Pancreas (tissue), 10 donors: Measurements from ENCODE around the gene NOX4. TPM values are rescaled to one million over a fixed set of nuclear protein-coding genes. Genes with fewer than 3 reads are reported as not detected.

Source experiments
- ATAC-seq, 4 donors: fragments of 200-7000 bp; cut with Tn5 transposase; one replicate each; pipeline versions ENCODE4 v1.8.0 to v1.9.1; 2020; ENCODE audit warnings: mild to moderate bottlenecking in 4 of 4, moderate library complexity in 4 of 4
- DNase-seq, 6 donors: peaks; one replicate each; pipeline ENCODE4 v3.0.0-alpha.2; 2020
- FAIRE-seq: peaks from 2 replicates; lab custom pipeline; 2012; peaks lifted over from hg19 to GRCh38; lab: Jason Lieb, UNC
- H3K27ac ChIP-seq, 4 donors: fragments of 200-600 bp; sonication (generic); 1 replicate in 3 of 4; 2 replicates in 1 of 4; pipeline versions ENCODE4 v1.5.0 to v1.8.0; 2020
- H3K27me3 ChIP-seq, 4 donors: fragments of 200-600 bp; one replicate each; pipeline ENCODE4 v1.8.0; 2021
- H3K36me3 ChIP-seq, 3 donors: fragments of 200-600 bp; sonication (generic) in 1 of 3; one replicate each; pipeline versions ENCODE4 v1.5.0 to v1.8.0; 2020 to 2021
- H3K4me1 ChIP-seq, 3 donors: fragments of 200-600 bp; one replicate each; pipeline ENCODE4 v1.8.0; 2021
- H3K4me3 ChIP-seq, 4 donors: fragments of 200-600 bp; sonication (generic) in 2 of 4; one replicate each; pipeline versions ENCODE4 v1.5.0 to v1.8.0; 2020 to 2021
- H3K9me3 ChIP-seq, 4 donors: fragments of 200-600 bp; one replicate each; pipeline ENCODE4 v1.8.0; 2021
- WGBS, 2 donors: extraction: QIAGEN DNeasy Blood & Tissue Kit; methylation state at CpG; one replicate each; pipeline ENCODE4 v1.1.7; 2013; 5-methylcytosine and 5-hydroxymethylcytosine counted together
- intact Hi-C, 3 donors: fragments of 100-400 bp; cut with DNase I; formaldehyde crosslinking; loops; one replicate each; pipeline versions ENCODE4 v1.11.1 to v1.14.2; 2022
- polyA plus RNA-seq, 2 donors: library from polyadenylated mRNA; stranded (reverse); fragments of 200-250 nt; gene quantifications; one replicate each; pipeline ENCODE4 v1.2.3, GENCODE V29; 2013
- total RNA-seq, 6 donors: library from RNA; stranded (reverse); fragmentation: NEBNext Ultra II Directional in 4 of 6; extraction: Animal tissue kit (Norgen Biotek cat#: 25700) in 4 of 6; gene quantifications; one replicate each; pipeline versions ENCODE4 v1.2.1 to v1.2.4, GENCODE V29; 2021 to 2023
- TF ChIP-seq, protein P1 (sequence below), 4 donors: fragments of 200-600 bp; sonication (generic) in 3 of 4; IDR thresholded peaks; one replicate each; pipeline versions ENCODE4 v1.5.0 to v1.8.0; 2021; ENCODE audit warnings: antibody characterized with exemption in 4 of 4
- donor health status: healthy with polysubstance abuse.
- donor health status: DM: no; HTN: no; CAD: no; lungs with moderate emphysema.
- donor health status: DM: no; HTN: no; CAD: no.
- donor health status: control.
- donor health status: control.
- donor health status: Bipolar disorder and iron deficiency.
- donor health status: DM: yes; HTN: yes; CAD: no.
- donor health status: DM: no; HTN: no; CAD: no.
- donor health status: DM: no; HTN: no; CAD: no.
- donor health status: DM: yes; HTN: yes; CAD: no.

NOX4 gene
- total and polyA plus RNA-seq, 8 donors: 0.09 to 2.6 (median 0.41) TPM

DNA sequence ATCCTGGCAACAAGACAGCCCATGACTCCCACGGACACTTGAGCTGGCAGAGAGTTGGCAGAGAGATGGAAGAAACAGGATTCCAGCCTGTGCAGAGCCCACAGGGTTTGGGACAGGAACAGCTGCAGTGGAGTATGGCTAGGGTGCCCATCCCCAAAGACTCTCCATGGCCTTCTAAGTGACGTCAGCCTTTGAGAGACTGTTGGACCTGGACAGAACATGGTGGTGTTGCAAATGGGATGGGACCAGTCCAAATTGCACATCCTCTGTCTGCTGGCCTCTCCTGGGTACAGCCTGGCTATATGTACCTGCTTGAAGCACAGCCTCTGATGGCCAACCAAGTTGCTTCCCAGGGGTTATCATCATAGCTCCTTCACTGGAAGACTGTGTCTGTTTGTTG is 34.5 kb downstream of the NOX4 start:
- WGBS, 2 donors: 52 to 62% methylated on average over 2 of the region's 2 CpGs
- Histone ChIP-seq H3K4me3 (no peak overlapping the region), H3K4me1 (no peaks in the 10 kb centered on the region), H3K27ac (no peak overlapping the region), H3K36me3 (no peaks in the 10 kb centered on the region), H3K9me3 (no peaks in the 10 kb centered on the region), H3K27me3 (no peaks in the 10 kb centered on the region)
- intact Hi-C loops: no loop called here
- no peak for FAIRE-seq
- no peak for DNase-seq
- ATAC-seq: no peak
- TF ChIP-seq, protein P1, sequence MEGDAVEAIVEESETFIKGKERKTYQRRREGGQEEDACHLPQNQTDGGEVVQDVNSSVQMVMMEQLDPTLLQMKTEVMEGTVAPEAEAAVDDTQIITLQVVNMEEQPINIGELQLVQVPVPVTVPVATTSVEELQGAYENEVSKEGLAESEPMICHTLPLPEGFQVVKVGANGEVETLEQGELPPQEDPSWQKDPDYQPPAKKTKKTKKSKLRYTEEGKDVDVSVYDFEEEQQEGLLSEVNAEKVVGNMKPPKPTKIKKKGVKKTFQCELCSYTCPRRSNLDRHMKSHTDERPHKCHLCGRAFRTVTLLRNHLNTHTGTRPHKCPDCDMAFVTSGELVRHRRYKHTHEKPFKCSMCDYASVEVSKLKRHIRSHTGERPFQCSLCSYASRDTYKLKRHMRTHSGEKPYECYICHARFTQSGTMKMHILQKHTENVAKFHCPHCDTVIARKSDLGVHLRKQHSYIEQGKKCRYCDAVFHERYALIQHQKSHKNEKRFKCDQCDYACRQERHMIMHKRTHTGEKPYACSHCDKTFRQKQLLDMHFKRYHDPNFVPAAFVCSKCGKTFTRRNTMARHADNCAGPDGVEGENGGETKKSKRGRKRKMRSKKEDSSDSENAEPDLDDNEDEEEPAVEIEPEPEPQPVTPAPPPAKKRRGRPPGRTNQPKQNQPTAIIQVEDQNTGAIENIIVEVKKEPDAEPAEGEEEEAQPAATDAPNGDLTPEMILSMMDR (IDR thresholded peaks at IDR 0.05): no peak

DNA sequence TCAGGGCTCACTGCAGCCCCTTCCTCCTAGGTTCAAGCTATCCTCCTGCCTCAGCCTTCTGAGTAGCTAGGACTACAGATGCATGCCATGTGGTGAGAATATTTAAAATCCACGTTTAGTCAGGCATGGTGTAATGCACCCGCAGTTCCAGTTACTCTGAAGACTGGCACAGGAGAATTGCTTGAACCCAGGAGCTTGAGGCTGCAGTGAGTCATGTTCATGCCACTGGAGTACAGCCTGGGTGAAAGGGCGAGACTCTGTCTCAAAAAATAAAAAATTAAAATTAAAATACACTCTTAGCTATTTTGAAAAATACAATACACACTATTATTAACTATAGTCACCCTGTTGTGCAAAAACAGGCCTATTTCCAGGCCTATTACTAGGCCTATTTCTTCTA is 38.4 kb downstream of the NOX4 start:
- TF ChIP-seq, protein P1 (IDR thresholded peaks at IDR 0.05): no peak
- DNase-seq (no peak), FAIRE-seq (no peak), ATAC-seq (no peak)
- intact Hi-C loops: no loop called here
- no peaks in the 10 kb centered on the region for H3K36me3 ChIP-seq
- no peak overlapping the region for H3K4me3 ChIP-seq
- H3K9me3 ChIP-seq: no peaks in the 10 kb centered on the region
- H3K27ac ChIP-seq: no peak overlapping the region
- H3K4me1 ChIP-seq: no peaks in the 10 kb centered on the region
- no peaks in the 10 kb centered on the region for H3K27me3 ChIP-seq
- 59 to 63% methylated on average over 3 of the region's 3 CpGs for WGBS, 2 donors

DNA sequence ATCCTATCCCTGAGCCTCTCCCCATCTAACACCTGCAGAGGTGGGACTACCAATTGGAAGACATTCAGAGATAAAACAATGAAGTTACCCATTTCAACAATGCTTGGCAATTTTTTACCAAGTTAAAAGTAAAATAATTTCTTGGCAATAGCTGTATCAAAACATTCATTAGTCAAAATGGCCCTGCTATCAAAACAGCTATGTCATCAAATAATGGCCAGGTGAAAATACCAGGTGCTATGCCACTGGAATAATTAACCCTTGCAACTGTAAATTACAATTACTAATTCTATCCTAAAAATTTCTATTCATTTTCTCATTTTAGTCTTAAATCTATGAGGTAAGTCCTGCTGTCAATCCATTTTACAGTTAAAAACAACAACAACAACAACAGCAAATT is 43.3 kb downstream of the NOX4 start:
- ATAC-seq (no peak), DNase-seq (no peak), FAIRE-seq (no peak)
- no peaks in the 10 kb centered on the region for H3K27me3 ChIP-seq
- intact Hi-C loops: no loop called here
- TF ChIP-seq, protein P1 (IDR thresholded peaks at IDR 0.05): no peak
- no peak overlapping the region for H3K4me3 ChIP-seq
- no peak overlapping the region for H3K27ac ChIP-seq
- H3K9me3 ChIP-seq: no peaks in the 10 kb centered on the region
- H3K4me1 ChIP-seq: no peaks in the 10 kb centered on the region
- H3K36me3 ChIP-seq: no peaks in the 10 kb centered on the region

DNA sequence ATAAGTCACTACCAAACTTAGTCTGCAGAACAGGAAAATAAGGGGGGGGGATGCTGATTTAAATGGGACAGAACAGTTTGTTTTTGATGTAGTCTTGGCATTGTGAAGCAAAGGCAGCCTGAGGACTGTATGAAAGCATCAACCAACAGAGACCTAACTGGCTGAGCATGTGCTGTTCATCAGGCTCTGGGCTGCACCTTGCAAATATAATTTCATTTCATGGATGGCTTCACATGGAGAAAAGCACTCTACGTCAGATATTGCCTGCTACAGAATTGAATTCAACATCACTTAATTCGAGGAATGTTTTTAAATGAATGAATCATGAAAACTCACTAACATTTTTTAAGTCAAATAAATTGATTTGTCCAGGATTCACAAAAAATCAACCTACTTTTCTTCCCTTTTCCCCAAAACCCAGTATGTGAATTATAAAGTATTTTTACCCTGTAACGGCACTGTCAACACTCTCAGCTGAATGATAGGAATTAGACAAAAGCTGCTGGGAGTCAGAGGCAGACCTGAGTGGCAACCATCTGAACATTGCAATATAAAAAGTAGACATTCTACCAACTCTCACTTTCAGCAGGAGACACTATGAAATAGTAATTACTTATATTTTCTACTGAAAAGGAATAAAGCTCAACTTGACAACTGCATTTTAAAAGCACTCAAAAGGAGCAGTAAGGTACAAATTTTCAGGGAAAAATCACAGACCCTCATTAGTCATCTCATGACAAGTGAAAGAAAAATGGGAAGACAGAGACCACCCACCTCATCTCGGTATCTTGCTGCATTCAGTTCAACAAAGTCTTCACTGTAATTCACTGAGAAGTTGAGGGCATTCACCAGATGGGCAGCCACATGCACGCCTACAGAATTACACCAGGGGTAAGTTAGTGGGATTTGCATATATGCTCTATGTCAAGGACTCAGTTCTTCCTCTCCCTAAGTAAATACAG is 47.5 kb downstream of the NOX4 start:
- TF ChIP-seq, protein P1 (IDR thresholded peaks at IDR 0.05): no peak
- Histone ChIP-seq H3K4me1 (no peaks in the 10 kb centered on the region), H3K36me3 (no peaks in the 10 kb centered on the region), H3K27ac (no peak overlapping the region), H3K27me3 (no peaks in the 10 kb centered on the region), H3K4me3 (no peak overlapping the region), H3K9me3 (no peaks in the 10 kb centered on the region)
- no peak for ATAC-seq
- WGBS, 2 donors: 51 to 64% methylated on average over 5 of the region's 5 CpGs
- no peak for DNase-seq
- no peak for FAIRE-seq
- intact Hi-C loops: no loop called here

DNA sequence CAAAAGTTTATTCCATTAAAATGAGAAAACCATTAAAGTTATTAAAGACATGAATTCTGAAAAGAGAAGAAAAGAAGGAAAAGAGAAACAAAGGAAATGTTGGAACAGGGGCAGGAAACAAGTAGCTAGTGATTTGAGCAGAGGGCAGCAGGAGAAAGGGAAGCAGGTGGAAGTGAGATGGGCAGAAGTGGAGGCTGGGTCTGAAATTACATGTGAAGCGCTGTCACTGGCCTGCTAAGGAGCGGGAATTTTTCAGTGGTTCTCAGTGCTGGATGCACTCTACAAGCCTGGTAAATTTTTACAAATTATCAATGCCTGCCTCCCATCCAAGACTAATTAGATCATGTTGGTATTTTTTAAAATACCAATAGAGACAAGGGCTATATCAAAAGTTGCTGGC is 48.4 kb downstream of the NOX4 start:
- H3K4me3 ChIP-seq: no peak overlapping the region
- TF ChIP-seq, protein P1 (IDR thresholded peaks at IDR 0.05): no peak
- ATAC-seq: no peak
- no peaks in the 10 kb centered on the region for H3K9me3 ChIP-seq
- no peaks in the 10 kb centered on the region for H3K4me1 ChIP-seq
- H3K27ac ChIP-seq: no peak overlapping the region
- no peak for FAIRE-seq
- 67 to 86% methylated on average over 2 of the region's 2 CpGs for WGBS, 2 donors
- H3K27me3 ChIP-seq: no peaks in the 10 kb centered on the region
- H3K36me3 ChIP-seq: no peaks in the 10 kb centered on the region
- intact Hi-C loops: no loop called here
- no peak for DNase-seq
